ENCODE measurements around the gene NOXO1.

NOXO1 gene

DNA sequence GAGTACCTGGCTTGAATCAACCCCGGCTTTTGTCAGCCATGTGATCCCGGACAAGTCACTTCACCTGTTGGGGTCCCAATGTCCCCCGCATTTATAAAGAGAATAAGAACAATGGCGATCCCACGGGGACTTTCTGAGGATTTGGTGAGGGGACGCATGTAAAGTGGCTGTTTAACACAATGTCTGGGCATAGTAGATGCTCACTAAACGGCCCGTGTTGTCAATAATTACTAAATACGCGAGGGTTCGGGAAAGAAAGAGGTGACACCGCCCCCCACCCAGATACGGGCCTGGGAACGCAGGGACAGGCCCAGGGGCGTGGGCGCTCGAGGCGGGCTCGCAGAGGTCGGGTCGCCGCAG, 10.3 kb upstream of the NOXO1 start:
- DNase-seq (ENCODE audit: low spot score) = no peak
- TF ChIP-seq, protein P1, sequence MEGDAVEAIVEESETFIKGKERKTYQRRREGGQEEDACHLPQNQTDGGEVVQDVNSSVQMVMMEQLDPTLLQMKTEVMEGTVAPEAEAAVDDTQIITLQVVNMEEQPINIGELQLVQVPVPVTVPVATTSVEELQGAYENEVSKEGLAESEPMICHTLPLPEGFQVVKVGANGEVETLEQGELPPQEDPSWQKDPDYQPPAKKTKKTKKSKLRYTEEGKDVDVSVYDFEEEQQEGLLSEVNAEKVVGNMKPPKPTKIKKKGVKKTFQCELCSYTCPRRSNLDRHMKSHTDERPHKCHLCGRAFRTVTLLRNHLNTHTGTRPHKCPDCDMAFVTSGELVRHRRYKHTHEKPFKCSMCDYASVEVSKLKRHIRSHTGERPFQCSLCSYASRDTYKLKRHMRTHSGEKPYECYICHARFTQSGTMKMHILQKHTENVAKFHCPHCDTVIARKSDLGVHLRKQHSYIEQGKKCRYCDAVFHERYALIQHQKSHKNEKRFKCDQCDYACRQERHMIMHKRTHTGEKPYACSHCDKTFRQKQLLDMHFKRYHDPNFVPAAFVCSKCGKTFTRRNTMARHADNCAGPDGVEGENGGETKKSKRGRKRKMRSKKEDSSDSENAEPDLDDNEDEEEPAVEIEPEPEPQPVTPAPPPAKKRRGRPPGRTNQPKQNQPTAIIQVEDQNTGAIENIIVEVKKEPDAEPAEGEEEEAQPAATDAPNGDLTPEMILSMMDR (IDR thresholded peaks at IDR 0.05; ENCODE audit: extremely low read depth, missing control alignments) = no peak

DNA sequence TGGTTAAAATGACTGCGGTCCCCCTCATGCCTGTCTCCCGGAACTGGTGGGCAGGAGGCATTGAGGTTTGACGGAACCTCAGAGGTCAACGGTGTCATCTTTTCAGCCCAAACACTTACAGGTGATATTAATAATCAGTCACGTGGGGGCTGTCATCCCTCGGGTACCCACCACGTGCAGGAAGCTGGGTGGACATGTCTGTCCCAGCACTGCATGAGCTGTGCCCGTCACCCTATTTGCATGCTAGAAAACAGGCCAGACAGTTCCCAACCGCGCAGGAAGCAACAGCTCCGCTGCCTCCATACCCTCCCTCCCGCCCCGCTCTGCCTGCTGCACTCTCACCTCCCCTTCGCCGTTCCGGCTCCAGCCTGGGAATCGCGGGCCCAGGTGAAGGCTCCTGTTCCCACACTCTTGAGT, 9.9 kb upstream of the NOXO1 start:
- TF ChIP-seq, protein P1 (IDR thresholded peaks at IDR 0.05; ENCODE audit: extremely low read depth, missing control alignments) = no peak
- peak; percentile 74 for DNase-seq (ENCODE audit: low spot score)

DNA sequence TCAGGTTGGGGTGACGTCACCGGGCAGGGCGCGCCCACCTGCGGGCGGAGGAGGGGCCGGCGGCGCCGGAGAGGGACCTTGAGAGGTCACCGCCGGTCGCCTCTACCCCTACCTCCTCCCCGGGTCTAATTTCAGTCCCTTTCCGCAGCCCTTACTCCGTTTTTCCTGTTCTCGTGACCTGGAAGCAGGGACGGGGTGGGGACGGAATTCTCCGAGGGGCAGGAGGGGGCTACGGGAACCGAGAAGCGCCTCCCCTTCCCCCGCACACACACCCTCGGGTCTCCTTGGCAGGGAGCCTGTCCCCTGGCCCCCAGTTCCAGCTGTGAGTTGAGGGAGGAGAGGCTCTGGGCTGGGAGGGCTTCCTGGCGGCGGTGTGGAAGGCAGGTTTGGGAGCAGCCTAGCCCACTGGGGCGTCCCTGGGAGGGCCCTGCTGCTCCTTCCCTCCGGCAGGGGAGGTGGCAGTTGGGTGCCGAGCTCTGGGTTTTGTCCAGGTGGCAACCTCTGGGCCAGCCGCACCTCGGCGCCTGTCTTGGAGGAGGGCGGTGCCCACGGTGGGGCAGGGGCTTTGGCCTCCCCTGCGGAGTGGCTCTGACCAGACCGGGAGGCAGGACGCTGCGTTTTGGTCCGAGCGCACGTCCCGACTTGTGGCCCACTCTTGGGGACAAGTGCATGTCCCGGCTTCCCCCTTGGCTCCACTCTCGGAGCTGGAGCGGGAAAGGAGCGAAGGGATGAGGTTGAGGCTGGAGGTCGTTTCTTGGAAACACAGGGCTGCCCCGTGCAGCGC, 9.3 kb upstream of the NOXO1 start:
- TF ChIP-seq, protein P1 (IDR thresholded peaks at IDR 0.05; ENCODE audit: extremely low read depth, missing control alignments) = no peak
- DNase-seq (ENCODE audit: low spot score) = peak; percentile 72

DNA sequence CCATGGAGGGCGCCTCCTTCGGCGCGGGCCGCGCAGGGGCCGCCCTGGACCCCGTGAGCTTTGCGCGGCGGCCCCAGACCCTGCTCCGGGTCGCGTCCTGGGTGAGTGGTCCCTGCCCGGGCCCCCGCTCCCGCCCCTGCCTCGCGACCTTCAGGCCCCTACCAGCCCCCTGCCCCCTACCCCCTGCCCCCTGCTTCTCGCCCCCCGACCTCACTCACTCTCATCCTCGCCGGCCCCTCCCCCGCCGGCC, 8.8 kb upstream of the NOXO1 start:
- no peak for DNase-seq (ENCODE audit: low spot score)
- TF ChIP-seq, protein P1 (IDR thresholded peaks at IDR 0.05; ENCODE audit: extremely low read depth, missing control alignments) = no peak

DNA sequence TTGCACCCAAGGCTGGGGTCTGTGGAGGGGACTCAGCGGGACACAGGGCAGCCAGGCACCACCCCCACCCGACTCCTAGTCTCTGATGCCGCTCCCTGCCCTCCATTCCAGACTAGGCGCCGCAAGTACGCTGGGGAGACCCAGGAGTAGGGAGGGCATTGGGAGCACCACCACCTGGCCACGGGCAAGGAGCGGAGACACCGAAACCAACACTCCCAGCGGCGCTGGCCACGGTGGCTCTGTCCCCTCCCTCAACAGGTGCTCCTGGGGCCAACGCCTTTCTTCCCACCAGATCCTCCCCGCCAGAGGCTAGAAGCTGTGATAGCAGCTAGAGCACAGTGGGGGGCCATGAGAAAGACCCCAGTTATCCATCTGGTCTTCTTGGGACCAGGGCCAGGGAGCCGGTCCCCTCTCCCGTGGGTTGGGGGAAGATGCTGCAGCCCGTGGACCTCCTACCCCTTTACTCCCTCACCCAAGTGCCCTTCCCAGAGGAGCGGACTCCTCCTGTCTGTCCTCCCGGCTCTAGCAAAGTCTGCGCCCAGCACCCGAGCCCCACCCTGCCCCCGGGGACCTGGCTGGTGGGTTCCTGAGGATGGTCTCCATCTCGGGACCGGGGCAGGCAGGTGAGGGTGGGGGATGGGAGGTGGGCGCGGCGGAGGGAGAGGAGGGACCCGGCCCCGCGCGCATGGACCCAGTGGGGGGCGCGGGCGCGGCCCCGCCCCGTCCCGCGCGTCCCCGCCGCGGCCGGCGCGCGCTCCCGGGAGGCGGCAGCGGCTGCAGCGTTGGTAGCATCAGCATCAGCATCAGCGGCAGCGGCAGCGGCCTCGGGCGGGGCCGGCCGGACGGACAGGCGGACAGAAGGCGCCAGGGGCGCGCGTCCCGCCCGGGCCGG, 8.2 kb upstream of the NOXO1 start, which contains the start of gene SYNGR3:
Gene SYNGR3, plus strand, starts transcription at position 762 of the 892 bp plus-strand sequence. CDS start 133 bp downstream, outside the sequence.
- TF ChIP-seq, protein P1 (IDR thresholded peaks at IDR 0.05; ENCODE audit: extremely low read depth, missing control alignments) = no peak
- peak; percentile 68 for DNase-seq (ENCODE audit: low spot score)

DNA sequence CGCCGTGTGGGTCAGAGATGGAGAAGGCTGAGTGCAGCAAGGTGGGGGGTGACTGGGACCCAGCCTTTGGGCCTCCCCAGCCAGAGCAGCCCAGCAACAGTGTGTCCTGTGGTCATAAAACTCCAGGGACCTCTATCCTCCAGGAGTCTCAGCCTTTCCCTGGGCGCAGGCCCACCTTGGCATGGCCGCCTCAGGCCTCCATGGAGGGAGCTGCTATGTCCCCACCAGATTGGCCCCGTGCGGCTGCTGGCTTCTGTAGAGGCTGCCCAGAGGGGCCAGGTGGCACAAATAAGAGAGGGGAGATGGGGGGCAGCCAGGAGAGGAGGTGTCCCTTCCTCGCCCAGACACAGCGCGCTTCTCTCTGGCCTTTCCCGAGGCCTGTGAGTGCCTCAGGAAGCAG, 5.9 kb upstream of the NOXO1 start:
- DNase-seq (ENCODE audit: low spot score) = no peak
- TF ChIP-seq, protein P1 (IDR thresholded peaks at IDR 0.05; ENCODE audit: extremely low read depth, missing control alignments) = no peak

DNA sequence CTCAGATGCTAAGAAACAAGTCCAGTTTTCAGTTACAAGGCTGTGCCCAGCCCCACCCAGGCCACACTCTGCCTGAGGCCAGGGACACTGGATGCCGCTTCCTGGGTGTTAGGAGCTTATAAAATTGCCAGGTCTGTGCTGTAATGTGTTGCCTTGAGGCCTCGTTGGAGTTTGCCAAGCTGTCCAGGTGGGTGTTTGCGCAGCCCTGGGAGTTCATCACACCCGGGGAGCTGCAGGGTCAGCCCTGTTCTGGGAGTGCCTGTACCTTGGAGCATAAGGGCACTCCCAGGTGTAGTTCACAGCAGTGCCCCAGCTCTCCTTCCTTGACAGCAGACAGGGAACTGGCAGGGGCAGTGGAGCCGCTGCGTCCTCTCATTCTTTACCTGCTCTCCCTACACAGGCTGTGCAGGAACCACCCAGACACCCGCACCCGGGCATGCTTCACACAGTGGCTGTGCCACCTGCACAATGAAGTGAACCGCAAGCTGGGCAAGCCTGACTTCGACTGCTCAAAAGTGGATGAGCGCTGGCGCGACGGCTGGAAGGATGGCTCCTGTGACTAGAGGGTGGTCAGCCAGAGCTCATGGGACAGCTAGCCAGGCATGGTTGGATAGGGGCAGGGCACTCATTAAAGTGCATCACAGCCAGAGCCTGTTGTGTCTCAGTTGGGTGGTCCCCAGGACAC, 4.3 kb upstream of the NOXO1 start:
- TF ChIP-seq, protein P1 (IDR thresholded peaks at IDR 0.05; ENCODE audit: extremely low read depth, missing control alignments) = no peak
- DNase-seq (ENCODE audit: low spot score) = no peak
